IMR-90 (cell line): ENCODE measurements around the gene CTBP2. TPM values are rescaled to one million over a fixed set of nuclear protein-coding genes. Genes with fewer than 3 reads are reported as not detected.

ENCODE experiments used
- ATAC-seq: fragments of 200-7000 bp; cut with Tn5 transposase; 2 replicates; pipeline ENCODE4 v1.9.1; 2020; ENCODE audit warnings: low read depth, mild to moderate bottlenecking, moderate library complexity
- BruUV-seq: library from RNA; stranded (reverse); fragments of 400-500 nt; replicated peaks from 2 replicates; lab custom pipeline; 2021; lab: Mats Ljungman, UMichigan
- CTCF ChIA-PET: fragments of 300-600 bp; formaldehyde crosslinking; extraction: SDS; loops from one replicate; lab custom pipeline; 2021; ENCODE audit warnings: antibody characterized with exemption; lab: Yijun Ruan, JAX
- POLR2A ChIA-PET: fragments of 300-600 bp; sonication (Branson Sonifier 250); formaldehyde crosslinking; loops from one replicate; lab custom pipeline; 2022; ENCODE audit warnings: antibody characterized with exemption; ENCODE audit not compliant: unreplicated experiment; lab: Charles Lee
- DNase-seq: peaks from one replicate; pipeline ENCODE4 v3.0.0; 2013
- H2AFZ ChIP-seq: replicated peaks from 2 replicates; pipeline ENCODE3; 2013; ENCODE audit warnings: low read length, mild to moderate bottlenecking; ENCODE audit not compliant: poor library complexity
- H2AK5ac ChIP-seq: 2 replicates; pipeline ENCODE4 v1.6.1; 2013; ENCODE audit warnings: low read depth, low read length, inconsistent platforms
- H2AK9ac ChIP-seq: replicated peaks from 2 replicates; pipeline ENCODE3; 2013; ENCODE audit warnings: mild to moderate bottlenecking, low read depth, low read length, moderate library complexity; ENCODE audit not compliant: poor library complexity
- H2BK120ac ChIP-seq: 2 replicates; pipeline ENCODE4 v1.6.1; 2013; ENCODE audit warnings: low read depth, low read length, inconsistent platforms
- H2BK15ac ChIP-seq: 3 replicates; pipeline ENCODE4 v1.6.1; 2013; ENCODE audit warnings: low read depth, low read length, inconsistent platforms
- H2BK20ac ChIP-seq: 2 replicates; pipeline ENCODE4 v1.6.1; 2013; ENCODE audit warnings: low read depth, mild to moderate bottlenecking, inconsistent platforms, low read length, moderate library complexity
- H2BK5ac ChIP-seq: 2 replicates; pipeline ENCODE4 v1.6.1; 2013; ENCODE audit warnings: mild to moderate bottlenecking, low read depth, low read length, inconsistent platforms; ENCODE audit not compliant: poor library complexity, severe bottlenecking
- H3K14ac ChIP-seq: replicated peaks from 2 replicates; pipeline ENCODE4 v1.6.1; 2013; ENCODE audit warnings: low read depth, low read length, inconsistent platforms
- H3K18ac ChIP-seq: 2 replicates; pipeline ENCODE4 v1.6.1; 2013; ENCODE audit warnings: low read depth, low read length, control low read depth
- H3K23ac ChIP-seq: 2 replicates; pipeline ENCODE4 v1.6.1; 2013; ENCODE audit warnings: low read depth, low read length, inconsistent platforms
- H3K27ac ChIP-seq: 2 replicates; pipeline ENCODE4 v1.5.1; 2013; ENCODE audit warnings: mild to moderate bottlenecking, control low read depth, low read length; ENCODE audit not compliant: insufficient read depth
- H3K27me3 ChIP-seq: 2 replicates; pipeline ENCODE4 v1.6.1; 2013; ENCODE audit warnings: low read length; ENCODE audit not compliant: control insufficient read depth, insufficient read depth
- H3K36me3 ChIP-seq: 2 replicates; pipeline ENCODE4 v1.6.1; 2013; ENCODE audit warnings: low read length, mixed read lengths; ENCODE audit not compliant: control insufficient read depth, insufficient read depth
- H3K4ac ChIP-seq: 2 replicates; pipeline ENCODE4 v1.6.1; 2013; ENCODE audit warnings: low read depth, low read length, inconsistent platforms
- H3K4me1 ChIP-seq: 2 replicates; pipeline ENCODE4 v1.6.1; 2013; ENCODE audit warnings: low read length, mixed read lengths; ENCODE audit not compliant: control insufficient read depth, insufficient read depth
- H3K4me2 ChIP-seq: 2 replicates; pipeline ENCODE4 v1.6.1; 2013; ENCODE audit warnings: low read depth, mild to moderate bottlenecking, control low read depth, low read length, moderate library complexity
- H3K4me3 ChIP-seq: 2 replicates; pipeline ENCODE4 v1.5.1; 2013; ENCODE audit warnings: low read depth, mild to moderate bottlenecking, control low read depth, low read length, moderate library complexity; ENCODE audit not compliant: insufficient read depth
- H3K56ac ChIP-seq: 2 replicates; pipeline ENCODE4 v1.6.1; 2013; ENCODE audit warnings: low read length, inconsistent platforms; ENCODE audit not compliant: insufficient read depth; ENCODE audit errors: extremely low read depth
- H3K79me1 ChIP-seq, 2 experiments: 2 replicates each; pipeline ENCODE4 v1.6.1; 2013; ENCODE audit warnings: low read length in 2 of 2, inconsistent platforms in 1 of 2, low read depth in 1 of 2
- H3K9ac ChIP-seq: 2 replicates; pipeline ENCODE4 v1.6.1; 2013; ENCODE audit warnings: low read depth, low read length, control low read depth
- H3K9me1 ChIP-seq: 2 replicates; pipeline ENCODE4 v1.6.1; 2013; ENCODE audit warnings: low read length, inconsistent platforms; ENCODE audit not compliant: insufficient read depth
- H3K9me3 ChIP-seq: 2 replicates; pipeline ENCODE4 v1.6.1; 2013; ENCODE audit warnings: low read length; ENCODE audit not compliant: control insufficient read depth, insufficient read depth
- H4K20me1 ChIP-seq: 2 replicates; pipeline ENCODE4 v1.6.1; 2013; ENCODE audit warnings: low read length, inconsistent platforms; ENCODE audit not compliant: insufficient read depth
- H4K5ac ChIP-seq: 2 replicates; pipeline ENCODE4 v1.6.1; 2013; ENCODE audit warnings: mild to moderate bottlenecking, low read depth, low read length, control low read depth
- H4K8ac ChIP-seq, 2 experiments: 2 replicates each; pipeline ENCODE4 v1.6.1; 2013; ENCODE audit warnings: low read depth in 2 of 2, low read length in 2 of 2, control low read depth in 1 of 2, inconsistent platforms in 1 of 2
- H4K91ac ChIP-seq: 2 replicates; pipeline ENCODE4 v1.6.1; 2013; ENCODE audit warnings: low read depth, low read length, inconsistent platforms; ENCODE audit not compliant: insufficient read depth
- BHLHE40 ChIP-seq: fragments of 150-350 bp; IDR thresholded peaks from 2 replicates; pipeline ENCODE4 v1.6.1; 2016; ENCODE audit warnings: mild to moderate bottlenecking, low read depth, low read length
- CHD1 ChIP-seq: IDR thresholded peaks from 2 replicates; pipeline ENCODE4 v1.6.1; 2012; ENCODE audit warnings: low read depth, low read length, improper control_type of control experiment
- CTCF ChIP-seq: conservative IDR thresholded peaks from 2 replicates; pipeline ENCODE4 v1.5.1; 2012; ENCODE audit warnings: mild to moderate bottlenecking, low read depth, low read length, improper control_type of control experiment
- FOS ChIP-seq: fragments of 150-350 bp; IDR thresholded peaks from 2 replicates; pipeline ENCODE4 v1.6.1; 2016; ENCODE audit warnings: low read depth, low read length
- MXI1 ChIP-seq: IDR thresholded peaks from 2 replicates; pipeline ENCODE4 v1.6.1; 2012; ENCODE audit warnings: low read depth, mild to moderate bottlenecking, low read length, moderate library complexity, borderline replicate concordance
- NFE2L2 ChIP-seq: fragments of 150-350 bp; IDR thresholded peaks from 2 replicates; pipeline ENCODE4 v1.6.1; 2016; ENCODE audit warnings: low read depth, mild to moderate bottlenecking, low read length
- POLR2A ChIP-seq: IDR thresholded peaks from 2 replicates; pipeline ENCODE4 v1.6.1; 2012; ENCODE audit warnings: mild to moderate bottlenecking, low read depth, low read length
- RAD21 ChIP-seq: IDR thresholded peaks from 2 replicates; pipeline ENCODE4 v1.6.1; 2012; ENCODE audit warnings: low read length, improper control_type of control experiment
- RCOR1 ChIP-seq: IDR thresholded peaks from 2 replicates; pipeline ENCODE4 v1.6.1; 2012; ENCODE audit warnings: mild to moderate bottlenecking, low read length, improper control_type of control experiment; ENCODE audit not compliant: insufficient replicate concordance
- RFX5 ChIP-seq: IDR thresholded peaks from 2 replicates; pipeline ENCODE4 v1.8.0; 2012; ENCODE audit warnings: low read depth, mild to moderate bottlenecking, low read length, moderate library complexity
- SMC3 ChIP-seq: fragments of 150-350 bp; IDR thresholded peaks from 2 replicates; pipeline ENCODE4 v1.6.1; 2016; ENCODE audit warnings: low read depth, mild to moderate bottlenecking, antibody characterized with exemption, low read length, moderate library complexity
- WGBS, 2 experiments: methylation state at CpG; one replicate each; pipeline versions ENCODE4 v1.1.5 to v1.1.7; 2013; ENCODE audit warnings: missing lambda C conversion rate in 2 of 2; ENCODE audit not compliant: insufficient read length in 1 of 2; ENCODE audit errors: extremely low coverage in 2 of 2; 5-methylcytosine and 5-hydroxymethylcytosine counted together
- dilution Hi-C: fragments of 300-500 bp; cut with HindIII; formaldehyde crosslinking; loops from one replicate; pipeline ENCODE4 v1.14.3; 2018; ENCODE audit warnings: low sequenced_read_pairs; ENCODE audit not compliant: unreplicated experiment
- in situ Hi-C: fragments of 300-500 bp; cut with MboI; formaldehyde crosslinking; loops from 3 replicates; pipeline ENCODE4 v1.14.3; 2019; ENCODE audit warnings: low sequenced_read_pairs, inconsistent platforms, mixed read lengths
- intact Hi-C: fragments of 100-400 bp; cut with micrococcal nuclease; formaldehyde crosslinking; loops from 2 replicates; pipeline ENCODE4 v1.10.0; 2022
- polyA plus RNA-seq, 3 experiments: library from polyadenylated mRNA; depleted of rRNA; stranded (reverse); fragments of >200 nt; gene quantifications; 2 replicates each; pipeline ENCODE4 v1.2.3, GENCODE V29; 2012; ENCODE audit warnings: low replicate concordance in 1 of 3
- total RNA-seq: library from RNA; depleted of rRNA; stranded (reverse); fragments of >200 nt; gene quantifications from 2 replicates; pipeline ENCODE4 v1.2.3, GENCODE V29; 2012

The CTBP2 gene
- total and polyA plus RNA-seq, 2 of the 4 experiments (the other 2 are of a cell fraction) = 81.0 to 86.6 TPM

GRCh38 chr10:125164421-125164820, 4.1 kb upstream of the CTBP2 start:
- H3K4ac ChIP-seq = no peak overlapping the region
- H3K36me3 ChIP-seq = no peaks in the 10 kb centered on the region
- intact Hi-C loops (no loop called here), dilution Hi-C loops (no loop called here), in situ Hi-C loops (loop anchor here (10.0 kb wide), 2 partner anchors 180 to 540 kb away; no protein-coding TSS in a partner anchor)
- H2BK20ac ChIP-seq = no peak overlapping the region
- H3K9ac ChIP-seq = no peak overlapping the region
- H4K91ac ChIP-seq = no peak overlapping the region
- H3K56ac ChIP-seq = no peak overlapping the region
- H2BK5ac ChIP-seq = no peak overlapping the region
- no peak overlapping the region for H2AK9ac ChIP-seq
- peaks cover 4% of the 10 kb centered on the region for H3K27me3 ChIP-seq
- H3K23ac ChIP-seq = no peak overlapping the region
- no peak overlapping the region for H3K4me3 ChIP-seq
- no peak overlapping the region for H3K4me2 ChIP-seq
- no peak overlapping the region for H4K5ac ChIP-seq
- no peak overlapping the region for H2BK15ac ChIP-seq
- H4K8ac ChIP-seq = no peak overlapping the region
- no peaks in the 10 kb centered on the region for H3K9me3 ChIP-seq
- DNase-seq (no peak), ATAC-seq (no peak)
- H2AFZ ChIP-seq = no peak overlapping the region
- no peaks in the 10 kb centered on the region; a peak in 2 of 4 replicates for H3K79me1 ChIP-seq
- CTCF ChIA-PET = no interaction called here
- H4K20me1 ChIP-seq = no peaks in the 10 kb centered on the region
- peaks cover 2% of the 10 kb centered on the region; the same call in 1 of the 2 replicates for H3K4me1 ChIP-seq
- H3K27ac ChIP-seq = no peak overlapping the region
- H3K9me1 ChIP-seq = peaks cover 3% of the 10 kb centered on the region; the same call in 1 of the 2 replicates
- TF ChIP-seq POLR2A = no peak
- TF ChIP-seq MXI1 = no peak
- TF ChIP-seq FOS = no peak
- no peak for TF ChIP-seq RAD21
- TF ChIP-seq RFX5 = no peak
- TF ChIP-seq NFE2L2 = no peak
- TF ChIP-seq BHLHE40 = no peak
- no peak for TF ChIP-seq CHD1
- no peak for TF ChIP-seq SMC3
- no peak for TF ChIP-seq RCOR1
- TF ChIP-seq CTCF = no peak
- no TSS peak for BruUV-seq
- POLR2A ChIA-PET = no interaction called here
- no peak overlapping the region for H2AK5ac ChIP-seq
- H3K18ac ChIP-seq = no peak overlapping the region
- no CpG with 5 or more reads among the region's 10 CpGs for WGBS, 2 experiments
- H2BK120ac ChIP-seq = no peak overlapping the region
- H3K14ac ChIP-seq = no peak overlapping the region
